ENCODE data around the gene HOXD8.

Gene HOXD8

GRCh38 chr2:176115883-176116813, 13.4 kb upstream of the HOXD8 start, which contains the start of gene HOXD10:
Gene HOXD10 (plus strand): TSS chr2:176116778. CDS start chr2:176116834, 56 bp downstream.
- DNase-seq (ENCODE audit: low spot score), result peak; percentile 92

- no peak for DNase-seq (ENCODE audit: low spot score)
These were observed 12.2 kb upstream of the HOXD8 start for GRCh38 chr2:176117162-176117822.

- DNase-seq (ENCODE audit: low spot score), result no peak
These were observed 11.6 kb upstream of the HOXD8 start for GRCh38 chr2:176117823-176118371.

GRCh38 chr2:176118601-176119339, 10.7 kb upstream of the HOXD8 start:
- DNase-seq (ENCODE audit: low spot score), result peak; percentile 80

GRCh38 chr2:176120364-176121189, 8.9 kb upstream of the HOXD8 start:
- DNase-seq (ENCODE audit: low spot score), result no peak

GRCh38 chr2:176121190-176122051, 8.1 kb upstream of the HOXD8 start:
- DNase-seq (ENCODE audit: low spot score), result no peak

- DNase-seq (ENCODE audit: low spot score), result peak; percentile 84
These were observed 7.3 kb upstream of the HOXD8 start for GRCh38 chr2:176122052-176122682.

GRCh38 chr2:176122683-176123410, 6.7 kb upstream of the HOXD8 start, which contains the start of gene HOXD9:
Gene HOXD9 (plus strand): TSS chr2:176122719. CDS start chr2:176122769, 50 bp downstream.
- no peak for DNase-seq (ENCODE audit: low spot score)

- DNase-seq (ENCODE audit: low spot score), result no peak
These were observed 5.9 kb upstream of the HOXD8 start for GRCh38 chr2:176123411-176124109.

GRCh38 chr2:176124110-176124946, 5.2 kb upstream of the HOXD8 start:
- no peak for DNase-seq (ENCODE audit: low spot score)

GRCh38 chr2:176124947-176125771, 4.3 kb upstream of the HOXD8 start:
- no peak for DNase-seq (ENCODE audit: low spot score)

GRCh38 chr2:176125772-176126054, 3.8 kb upstream of the HOXD8 start:
- no peak for DNase-seq (ENCODE audit: low spot score)

GRCh38 chr2:176126929-176127773, 2.4 kb upstream of the HOXD8 start:
- DNase-seq (ENCODE audit: low spot score), result peak; percentile 67

GRCh38 chr2:176127774-176128072, 1.8 kb upstream of the HOXD8 start:
- no peak for DNase-seq (ENCODE audit: low spot score)

GRCh38 chr2:176128172-176128981, 1.1 kb upstream of the HOXD8 start:
- peak; percentile 68 for DNase-seq (ENCODE audit: low spot score)

All from SK-N-DZ (cell line).